LNCaP clone FGC (cell line): ENCODE measurements around the gene GFPT2.

Experiments used
- DNase-seq: peaks from one replicate; pipeline ENCODE4 v3.0.0-alpha.2; 2011; ENCODE audit warnings: low read depth
- H3K4me3 ChIP-seq: 2 replicates; pipeline ENCODE4 v1.5.1; 2011; ENCODE audit warnings: mild to moderate bottlenecking, low read depth, low read length, control low read depth
- TF ChIP-seq, protein P1 (sequence below): IDR thresholded peaks from 2 replicates; pipeline ENCODE4 v1.5.1; 2012; ENCODE audit warnings: mild to moderate bottlenecking; ENCODE audit not compliant: control insufficient read depth, insufficient read depth; ENCODE audit errors: extremely low read depth

GFPT2 gene

GRCh38 chr5:180382926-180383325, 29.8 kb upstream of the GFPT2 start:
- TF ChIP-seq, protein P1, sequence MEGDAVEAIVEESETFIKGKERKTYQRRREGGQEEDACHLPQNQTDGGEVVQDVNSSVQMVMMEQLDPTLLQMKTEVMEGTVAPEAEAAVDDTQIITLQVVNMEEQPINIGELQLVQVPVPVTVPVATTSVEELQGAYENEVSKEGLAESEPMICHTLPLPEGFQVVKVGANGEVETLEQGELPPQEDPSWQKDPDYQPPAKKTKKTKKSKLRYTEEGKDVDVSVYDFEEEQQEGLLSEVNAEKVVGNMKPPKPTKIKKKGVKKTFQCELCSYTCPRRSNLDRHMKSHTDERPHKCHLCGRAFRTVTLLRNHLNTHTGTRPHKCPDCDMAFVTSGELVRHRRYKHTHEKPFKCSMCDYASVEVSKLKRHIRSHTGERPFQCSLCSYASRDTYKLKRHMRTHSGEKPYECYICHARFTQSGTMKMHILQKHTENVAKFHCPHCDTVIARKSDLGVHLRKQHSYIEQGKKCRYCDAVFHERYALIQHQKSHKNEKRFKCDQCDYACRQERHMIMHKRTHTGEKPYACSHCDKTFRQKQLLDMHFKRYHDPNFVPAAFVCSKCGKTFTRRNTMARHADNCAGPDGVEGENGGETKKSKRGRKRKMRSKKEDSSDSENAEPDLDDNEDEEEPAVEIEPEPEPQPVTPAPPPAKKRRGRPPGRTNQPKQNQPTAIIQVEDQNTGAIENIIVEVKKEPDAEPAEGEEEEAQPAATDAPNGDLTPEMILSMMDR = no peak
- no peak for DNase-seq
- H3K4me3 ChIP-seq = no peak overlapping the region

DNA sequence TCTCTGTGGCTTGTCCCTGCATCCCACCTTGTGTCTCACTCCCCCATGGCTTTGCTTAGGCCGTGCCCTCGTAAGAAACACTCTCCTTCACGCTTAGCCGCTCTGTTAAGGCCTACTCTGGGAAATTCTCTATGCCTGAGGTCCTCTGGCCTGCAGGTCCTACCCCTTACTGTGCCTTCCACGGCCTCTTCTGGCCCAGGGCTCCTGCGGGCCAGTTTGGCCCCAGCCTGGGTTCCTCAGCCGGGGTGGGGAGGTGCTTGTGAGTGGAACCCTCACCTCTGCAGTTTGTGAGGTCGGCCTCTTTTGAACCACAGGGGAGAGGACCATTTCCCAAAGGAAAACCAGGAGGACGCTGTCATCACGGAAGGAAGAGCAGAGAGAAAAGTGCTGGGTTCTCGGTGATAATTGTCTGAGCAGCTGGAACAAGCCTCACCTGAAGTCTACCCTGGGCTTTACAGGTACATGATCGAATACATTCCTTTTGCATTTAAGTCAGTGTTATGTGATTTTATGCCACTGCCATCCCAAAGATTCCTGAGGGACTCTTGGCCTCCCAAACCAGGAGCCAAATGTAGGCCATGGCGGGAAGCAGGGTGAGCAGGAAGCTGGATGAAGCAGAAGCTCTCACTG, 28.8 kb upstream of the GFPT2 start:
- no peak for DNase-seq
- TF ChIP-seq, protein P1 = no peak
- H3K4me3 ChIP-seq = no peak overlapping the region

DNA sequence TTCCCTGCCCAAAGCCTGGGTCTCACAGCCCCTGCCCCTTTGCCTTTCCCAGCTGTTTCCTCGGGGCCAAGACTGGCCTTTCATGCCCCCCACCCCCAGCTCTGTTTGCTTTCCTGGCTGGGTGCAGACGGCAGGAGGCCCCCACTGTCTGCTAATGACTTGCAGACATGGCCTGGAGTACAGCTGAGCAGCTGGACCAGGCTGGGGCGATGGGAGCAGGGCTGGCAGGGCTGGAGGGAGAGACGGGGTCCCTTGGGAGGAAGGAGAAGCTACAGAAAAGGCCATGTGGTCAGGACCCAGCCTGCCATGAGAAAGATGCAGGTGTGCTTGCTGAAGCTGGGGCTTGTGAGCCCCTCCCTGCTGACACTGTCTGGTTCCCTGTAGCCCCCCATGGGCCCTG, 28.3 kb upstream of the GFPT2 start:
- no peak overlapping the region for H3K4me3 ChIP-seq
- TF ChIP-seq, protein P1 = no peak
- DNase-seq = no peak

DNA sequence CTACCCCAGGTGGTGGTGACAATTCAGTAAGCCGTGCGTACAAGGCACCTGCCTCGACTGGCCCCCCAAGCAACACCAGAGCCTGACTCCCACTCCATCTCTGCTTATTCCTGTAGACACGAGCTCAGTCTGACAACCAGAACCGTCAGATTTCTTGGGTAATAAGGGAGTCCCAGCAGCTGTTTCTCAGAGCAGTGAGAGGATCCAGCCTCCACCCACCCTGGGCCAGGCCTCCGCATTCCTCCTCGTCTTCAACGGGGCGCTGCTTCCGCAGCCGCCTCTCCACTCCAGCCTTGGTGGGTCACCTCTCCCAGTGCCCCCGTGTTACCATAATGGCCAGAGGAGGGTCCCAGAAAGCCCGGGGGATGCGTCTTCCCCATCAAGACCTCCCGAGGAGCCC, 27.7 kb upstream of the GFPT2 start:
- TF ChIP-seq, protein P1 = no peak
- DNase-seq = no peak
- H3K4me3 ChIP-seq = no peak overlapping the region

DNA sequence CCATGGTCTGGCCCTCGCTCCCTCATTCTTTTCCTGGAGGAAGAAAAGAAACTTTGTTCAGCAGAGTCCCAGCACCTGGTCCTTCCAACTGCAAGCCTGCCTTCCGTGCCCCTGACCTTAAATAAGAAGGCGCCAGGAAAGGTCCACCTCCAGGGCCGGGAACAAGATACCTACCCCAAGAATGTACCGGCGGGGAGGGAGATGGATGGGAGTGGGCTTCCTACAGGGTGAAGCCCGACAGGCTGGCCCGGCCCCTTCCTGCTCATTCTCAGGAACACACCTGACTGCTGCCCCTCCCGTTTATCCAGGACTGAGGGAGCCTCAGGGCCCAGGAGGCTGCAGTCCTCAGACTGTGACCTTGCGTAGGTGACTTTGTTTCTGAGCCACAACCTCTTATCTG, 27.3 kb upstream of the GFPT2 start:
- TF ChIP-seq, protein P1 = no peak
- no peak for DNase-seq

GRCh38 chr5:180379355-180380070, 26.4 kb upstream of the GFPT2 start:
- DNase-seq = no peak
- H3K4me3 ChIP-seq = no peak overlapping the region
- TF ChIP-seq, protein P1 = no peak

More for the DNA sequence above, 27.3 kb upstream of the GFPT2 start:
- no peak overlapping the region for H3K4me3 ChIP-seq
